ENCODE data around the gene PRDM1.

The PRDM1 gene

GRCh38 chr6:106143665-106144064 is 57.5 kb downstream of the PRDM1 start:
- ATAC-seq, result no peak
- TF ChIP-seq CSDC2 (CRISPR knock-in tag; IDR thresholded peaks at IDR 0.05) (no peak), CREB5 (CRISPR knock-in tag; IDR thresholded peaks at IDR 0.05; ENCODE audit: low read depth) (no peak), PPARA (CRISPR knock-in tag; IDR thresholded peaks at IDR 0.05; ENCODE audit: borderline replicate concordance) (no peak), ZNF565 (CRISPR knock-in tag; conservative IDR thresholded peaks at IDR 0.05; ENCODE audit: low read depth) (no peak), TSHZ2 (CRISPR knock-in tag; IDR thresholded peaks at IDR 0.05) (no peak)

- TF ChIP-seq CREB5 (CRISPR knock-in tag; IDR thresholded peaks at IDR 0.05; ENCODE audit: low read depth) (no peak), TOX (CRISPR knock-in tag; IDR thresholded peaks at IDR 0.05; ENCODE audit: borderline replicate concordance) (no peak), CSDC2 (CRISPR knock-in tag; IDR thresholded peaks at IDR 0.05) (no peak), ZFP30 (CRISPR knock-in tag; IDR thresholded peaks at IDR 0.05) (no peak), GLIS3 (CRISPR knock-in tag; IDR thresholded peaks at IDR 0.05) (no peak), PPARA (CRISPR knock-in tag; IDR thresholded peaks at IDR 0.05; ENCODE audit: borderline replicate concordance) (no peak), ZNF8 (CRISPR knock-in tag; IDR thresholded peaks at IDR 0.05) (no peak), ZC3H10 (CRISPR knock-in tag; IDR thresholded peaks at IDR 0.05) (no peak), POU6F1 (CRISPR knock-in tag; IDR thresholded peaks at IDR 0.05; ENCODE audit: borderline replicate concordance, low read depth) (no peak)
- no peak for ATAC-seq
Measured at GRCh38 chr6:106145144-106145543, 59.0 kb downstream of the PRDM1 start.

GRCh38 chr6:106145741-106146227 is 59.6 kb downstream of the PRDM1 start:
- no peak for TF ChIP-seq ESRRG (CRISPR knock-in tag; IDR thresholded peaks at IDR 0.05)
- TF ChIP-seq PPARA (CRISPR knock-in tag; IDR thresholded peaks at IDR 0.05; ENCODE audit: borderline replicate concordance), result no peak
- no peak for TF ChIP-seq ZNF565 (CRISPR knock-in tag; conservative IDR thresholded peaks at IDR 0.05; ENCODE audit: low read depth)
- no peak for TF ChIP-seq ARNTL (CRISPR knock-in tag; IDR thresholded peaks at IDR 0.05; ENCODE audit: borderline replicate concordance, low read depth)
- no peak for TF ChIP-seq RARB (CRISPR knock-in tag; IDR thresholded peaks at IDR 0.05)
- peak; percentile 70 for ATAC-seq

- peak; percentile 41 for ATAC-seq
Measured at GRCh38 chr6:106146852-106147351, 60.8 kb downstream of the PRDM1 start.

More at GRCh38 chr6:106146852-106147351, 60.8 kb downstream of the PRDM1 start:
- TF ChIP-seq CSDC2 (CRISPR knock-in tag; IDR thresholded peaks at IDR 0.05) (no peak), TSHZ2 (CRISPR knock-in tag; IDR thresholded peaks at IDR 0.05) (no peak), PATZ1 (CRISPR knock-in tag; IDR thresholded peaks at IDR 0.05; ENCODE audit: borderline replicate concordance) (no peak), BACH2 (CRISPR knock-in tag; IDR thresholded peaks at IDR 0.05; ENCODE audit: borderline replicate concordance) (no peak), ZNF565 (CRISPR knock-in tag; conservative IDR thresholded peaks at IDR 0.05; ENCODE audit: low read depth) (no peak), OSR1 (CRISPR knock-in tag; IDR thresholded peaks at IDR 0.05) (no peak), POU6F1 (CRISPR knock-in tag; IDR thresholded peaks at IDR 0.05; ENCODE audit: borderline replicate concordance, low read depth) (no peak), SNAI2 (CRISPR knock-in tag; IDR thresholded peaks at IDR 0.05) (no peak), TCF4 (CRISPR knock-in tag; IDR thresholded peaks at IDR 0.05; ENCODE audit: borderline replicate concordance) (no peak), RARB (CRISPR knock-in tag; IDR thresholded peaks at IDR 0.05) (no peak), ZFP30 (CRISPR knock-in tag; IDR thresholded peaks at IDR 0.05) (no peak)
